ENCODE data around the gene HAUS5.
"Not testable (repeated sequence)": the region's sequence is repeated elsewhere in the genome, so short reads cannot be mapped to it uniquely, and the experiment has no call there.

GRCh38 chr19:35654828-35655227 lies 42.3 kb downstream of the HAUS5 start:
- not testable (repeated sequence) for TF ChIP-seq CTCF (optimal IDR thresholded peaks at IDR 0.05 in 1 of 3, IDR thresholded peaks at IDR 0.05 in 1 of 3, conservative IDR thresholded peaks at IDR 0.05 in 1 of 3; ENCODE audit: extremely low read depth in 1 of 3, insufficient read depth in 2 of 3, low read length in 3 of 3); EZH2 (IDR thresholded peaks at IDR 0.05; ENCODE audit: low read length)

Data from keratinocyte (primary cell).